Activated CD8-positive, alpha-beta memory T cell treated with anti-CD3 and anti-CD28 coated beads, Interleukin-2, amount 50 U/mL, for 24 hours (primary cell): Measurements from ENCODE around the gene SMC1B.
"Not testable (repeated sequence)": the region's sequence is repeated elsewhere in the genome, so short reads cannot be mapped to it uniquely, and the experiment has no call there.

ENCODE experiments used
- DNase-seq: peaks from one replicate; pipeline ENCODE4 v3.0.0-alpha.2; 2020; ENCODE audit errors: extremely low read depth

SMC1B gene

GRCh38 chr22:45421349-45422055 is 8.1 kb upstream of the SMC1B start:
- no peak for DNase-seq

GRCh38 chr22:45420539-45420938 is 7.1 kb upstream of the SMC1B start:
- DNase-seq: no peak

- no peak for DNase-seq
Measured at GRCh38 chr22:45420011-45420410, 6.6 kb upstream of the SMC1B start.

GRCh38 chr22:45418770-45419138 is 5.4 kb upstream of the SMC1B start:
- DNase-seq: no peak

GRCh38 chr22:45418056-45418769 is 4.8 kb upstream of the SMC1B start:
- DNase-seq: no peak

- no peak for DNase-seq
Measured at GRCh38 chr22:45413013-45413367, 409 bp downstream of the SMC1B start.

GRCh38 chr22:45407793-45408192 is 5.6 kb downstream of the SMC1B start:
- no peak for DNase-seq

- DNase-seq: no peak
Measured at GRCh38 chr22:45402466-45402985, 10.9 kb downstream of the SMC1B start.

- no peak for DNase-seq
Measured at GRCh38 chr22:45399712-45400445, 13.5 kb downstream of the SMC1B start.

GRCh38 chr22:45398214-45398613 is 15.2 kb downstream of the SMC1B start:
- DNase-seq: no peak

- no peak for DNase-seq
Measured at GRCh38 chr22:45397806-45398205, 15.6 kb downstream of the SMC1B start.

GRCh38 chr22:45389546-45389945 is 23.9 kb downstream of the SMC1B start:
- DNase-seq: no peak

- DNase-seq: no peak
Measured at GRCh38 chr22:45381348-45381747, 32.1 kb downstream of the SMC1B start.

- no peak for DNase-seq
Measured at GRCh38 chr22:45376703-45377102, 36.7 kb downstream of the SMC1B start.

GRCh38 chr22:45376009-45376408 is 37.4 kb downstream of the SMC1B start:
- DNase-seq: no peak

- DNase-seq: not testable (repeated sequence)
Measured at GRCh38 chr22:45373592-45373991, 39.8 kb downstream of the SMC1B start.

GRCh38 chr22:45366713-45367112 is 46.7 kb downstream of the SMC1B start:
- DNase-seq: no peak

- DNase-seq: no peak
Measured at GRCh38 chr22:45359627-45360026, 53.8 kb downstream of the SMC1B start.

GRCh38 chr22:45358127-45358526 is 55.3 kb downstream of the SMC1B start:
- no peak for DNase-seq

- DNase-seq: no peak
Measured at GRCh38 chr22:45357490-45357889, 55.9 kb downstream of the SMC1B start.

GRCh38 chr22:45353786-45354185 is 59.6 kb downstream of the SMC1B start:
- no peak for DNase-seq

GRCh38 chr22:45352757-45353156 is 60.6 kb downstream of the SMC1B start:
- DNase-seq: not testable (repeated sequence)

GRCh38 chr22:45351956-45352355 is 61.4 kb downstream of the SMC1B start:
- DNase-seq: no peak
